Stimulated activated naive CD8-positive, alpha-beta T cell treated with anti-CD3 and anti-CD28 coated beads, Interleukin-15, Interleukin-2, amounts not matched to agents 100 ng/mL and 50 ng/mL, for 24 hours (primary cell): ENCODE measurements around the gene TCFL5.

Experiments used
- H3K27ac Mint-ChIP-seq: one replicate; pipeline ENCODE4 v1.8.0; 2021; ENCODE audit warnings: mild to moderate bottlenecking, mixed read lengths
- H3K27me3 Mint-ChIP-seq: one replicate; pipeline ENCODE4 v1.8.0; 2021; ENCODE audit warnings: mixed read lengths
- H3K36me3 Mint-ChIP-seq: one replicate; pipeline ENCODE4 v1.8.0; 2021; ENCODE audit warnings: low read depth, mixed read lengths
- H3K4me1 Mint-ChIP-seq: one replicate; pipeline ENCODE4 v1.8.0; 2021; ENCODE audit warnings: low read depth, mixed read lengths
- H3K4me3 Mint-ChIP-seq: one replicate; pipeline ENCODE4 v1.8.0; 2021; ENCODE audit warnings: mild to moderate bottlenecking, mixed read lengths
- H3K9me3 Mint-ChIP-seq: one replicate; pipeline ENCODE4 v1.8.0; 2021; ENCODE audit warnings: mixed read lengths

TCFL5 gene

DNA sequence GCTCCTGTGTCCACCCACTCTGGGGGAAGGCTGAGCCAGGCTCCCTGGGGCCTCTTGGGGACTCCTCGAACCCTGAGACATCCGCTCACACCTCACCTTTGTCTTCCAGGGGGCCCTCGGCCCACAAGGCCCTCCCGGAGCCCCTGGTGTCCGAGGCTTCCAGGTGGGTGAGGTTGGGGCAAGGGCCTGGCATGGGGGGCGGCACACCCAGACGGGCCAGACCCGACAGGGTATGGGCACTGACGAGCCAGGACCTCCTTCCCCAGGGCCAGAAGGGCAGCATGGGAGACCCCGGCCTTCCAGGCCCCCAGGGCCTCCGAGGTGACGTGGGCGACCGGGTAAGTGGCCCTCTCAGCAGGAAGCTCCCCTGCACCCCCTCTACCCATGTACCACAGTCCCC is 31.4 kb downstream of the TCFL5 start:
- no peaks in the 10 kb centered on the region for H3K9me3 Mint-ChIP-seq
- H3K4me3 Mint-ChIP-seq = no peak overlapping the region
- no peaks in the 10 kb centered on the region for H3K36me3 Mint-ChIP-seq
- peaks cover 8% of the 10 kb centered on the region for H3K4me1 Mint-ChIP-seq
- no peak overlapping the region for H3K27ac Mint-ChIP-seq
- no peaks in the 10 kb centered on the region for H3K27me3 Mint-ChIP-seq

DNA sequence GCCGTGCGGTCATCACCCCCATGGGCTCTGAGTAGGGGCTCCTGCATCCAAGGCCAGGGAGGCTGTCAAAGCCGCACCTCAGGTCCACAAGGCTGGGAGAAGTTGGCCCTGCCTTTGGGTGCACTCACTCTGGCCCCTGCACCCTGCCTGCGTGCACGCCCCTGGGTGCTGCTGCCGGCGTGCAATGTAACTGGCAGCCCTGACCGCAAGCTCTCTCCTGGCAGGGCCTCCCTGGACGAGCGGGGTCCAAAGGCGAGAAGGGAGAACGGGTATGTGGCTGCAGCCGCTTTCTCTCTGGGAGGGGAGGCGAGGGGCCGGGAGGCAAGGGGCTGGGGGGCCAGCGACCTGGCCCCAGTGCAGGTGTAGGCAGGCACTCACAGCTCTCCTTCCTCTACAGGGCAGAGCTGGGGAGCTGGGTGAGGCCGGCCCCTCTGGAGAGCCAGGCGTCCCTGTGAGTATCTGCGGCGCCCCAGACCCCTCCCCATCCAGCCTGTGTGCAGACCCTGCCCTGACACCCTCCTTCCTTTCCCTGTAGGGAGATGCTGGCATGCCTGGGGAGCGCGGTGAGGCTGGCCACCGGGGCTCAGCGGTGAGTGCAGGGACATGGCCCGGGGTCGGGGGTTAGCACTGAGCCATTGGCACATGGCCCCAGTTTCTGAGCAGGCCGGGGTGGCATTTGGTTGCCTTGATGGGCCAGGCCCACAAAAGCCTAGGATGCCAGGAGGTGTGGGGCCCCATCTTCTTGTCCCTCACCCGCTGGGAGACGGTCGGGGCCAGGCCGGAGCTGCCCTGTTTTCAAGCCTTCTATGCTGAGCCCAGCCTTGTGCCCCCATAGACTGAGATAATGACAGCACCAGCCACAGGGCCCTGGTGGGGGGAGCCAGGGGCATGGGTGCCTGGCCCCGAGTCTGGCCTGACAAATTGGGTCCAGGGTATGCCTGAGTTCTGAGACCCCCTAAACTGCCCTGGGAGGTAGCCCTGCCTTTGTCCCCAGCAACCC is 32.1 kb downstream of the TCFL5 start:
- no peaks in the 10 kb centered on the region for H3K27me3 Mint-ChIP-seq
- no peak overlapping the region for H3K4me3 Mint-ChIP-seq
- no peaks in the 10 kb centered on the region for H3K36me3 Mint-ChIP-seq
- H3K4me1 Mint-ChIP-seq = peaks cover 8% of the 10 kb centered on the region
- no peaks in the 10 kb centered on the region for H3K9me3 Mint-ChIP-seq
- H3K27ac Mint-ChIP-seq = no peak overlapping the region

GRCh38 chr20:62828511-62829230 is 33.0 kb downstream of the TCFL5 start:
- Mint-ChIP-seq H3K36me3 (no peaks in the 10 kb centered on the region), H3K9me3 (no peaks in the 10 kb centered on the region), H3K27me3 (no peaks in the 10 kb centered on the region), H3K4me3 (no peak overlapping the region), H3K4me1 (peaks cover 8% of the 10 kb centered on the region), H3K27ac (no peak overlapping the region)

DNA sequence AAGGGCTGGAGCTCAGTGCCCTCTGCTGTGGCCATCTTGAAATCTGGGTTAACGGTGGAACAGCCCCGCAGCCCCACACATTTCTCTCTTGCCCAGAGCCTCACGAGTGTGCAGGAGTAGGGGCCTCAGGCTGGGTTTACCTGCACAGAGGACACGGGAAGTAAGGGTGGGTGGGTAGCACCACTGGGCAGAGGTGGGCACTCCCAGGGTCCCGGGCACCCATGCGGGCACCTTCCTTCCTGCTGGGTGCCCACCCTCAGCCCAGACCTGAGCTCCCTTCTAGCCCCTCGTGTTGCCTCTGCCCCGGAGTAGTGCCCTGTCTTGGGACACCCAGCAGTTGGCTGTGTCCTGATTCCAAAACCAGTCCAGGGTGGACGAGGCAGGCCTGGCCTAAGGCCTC is 33.6 kb downstream of the TCFL5 start:
- H3K36me3 Mint-ChIP-seq = no peaks in the 10 kb centered on the region
- no peaks in the 10 kb centered on the region for H3K27me3 Mint-ChIP-seq
- H3K4me3 Mint-ChIP-seq = no peak overlapping the region
- no peak overlapping the region for H3K27ac Mint-ChIP-seq
- H3K4me1 Mint-ChIP-seq = peaks cover 9% of the 10 kb centered on the region
- H3K9me3 Mint-ChIP-seq = no peaks in the 10 kb centered on the region

GRCh38 chr20:62827311-62828038 is 34.1 kb downstream of the TCFL5 start:
- Mint-ChIP-seq H3K4me1 (peaks cover 7% of the 10 kb centered on the region), H3K27ac (no peak overlapping the region), H3K36me3 (no peaks in the 10 kb centered on the region)

GRCh38 chr20:62826646-62827310 is 34.8 kb downstream of the TCFL5 start:
- Mint-ChIP-seq H3K27me3 (no peaks in the 10 kb centered on the region), H3K9me3 (no peaks in the 10 kb centered on the region), H3K27ac (no peak overlapping the region), H3K4me3 (no peak overlapping the region), H3K4me1 (peaks cover 7% of the 10 kb centered on the region), H3K36me3 (no peaks in the 10 kb centered on the region)

More at GRCh38 chr20:62827311-62828038, 34.1 kb downstream of the TCFL5 start:
- Mint-ChIP-seq H3K4me3 (no peak overlapping the region), H3K9me3 (no peaks in the 10 kb centered on the region), H3K27me3 (no peaks in the 10 kb centered on the region)

- Mint-ChIP-seq H3K4me3 (no peak overlapping the region), H3K27me3 (no peaks in the 10 kb centered on the region), H3K27ac (no peak overlapping the region), H3K9me3 (no peaks in the 10 kb centered on the region), H3K36me3 (no peaks in the 10 kb centered on the region), H3K4me1 (peaks cover 4% of the 10 kb centered on the region)
These were observed 35.5 kb downstream of the TCFL5 start for GRCh38 chr20:62825986-62826645.

DNA sequence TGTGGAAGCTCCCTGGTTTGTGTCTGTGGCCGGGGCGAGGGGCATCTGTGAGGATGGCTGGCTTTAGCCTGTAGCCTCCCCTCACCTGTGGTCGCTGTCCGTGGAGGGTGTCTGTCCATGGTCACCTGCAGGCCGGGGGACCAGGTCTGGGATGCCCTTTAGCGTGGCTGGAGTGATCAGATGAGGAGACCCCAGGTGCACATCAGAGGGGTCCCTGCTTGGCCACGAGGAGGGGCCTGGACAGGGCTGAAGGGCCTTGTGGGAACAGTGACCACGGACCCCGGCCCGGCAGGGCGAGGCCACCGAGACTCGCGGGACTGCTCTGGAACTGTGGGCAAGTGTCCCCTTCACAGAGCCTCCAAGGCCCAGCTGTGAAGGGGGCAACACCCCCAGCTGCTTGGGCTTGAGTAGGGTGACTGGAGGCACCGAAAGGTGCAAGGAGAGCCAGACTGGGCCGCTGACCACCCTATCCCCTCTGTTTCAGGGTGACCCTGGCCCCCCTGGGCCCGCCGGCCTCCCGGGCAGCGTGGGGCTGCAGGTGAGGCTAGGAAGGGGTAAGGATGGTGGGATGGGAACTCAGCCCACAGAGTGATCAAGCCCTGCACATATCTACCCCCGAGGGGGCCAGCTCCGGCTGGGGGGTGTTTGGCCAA is 36.2 kb downstream of the TCFL5 start:
- Mint-ChIP-seq H3K4me3 (no peak overlapping the region), H3K27ac (no peak overlapping the region), H3K9me3 (no peaks in the 10 kb centered on the region), H3K27me3 (no peaks in the 10 kb centered on the region), H3K4me1 (peaks cover 4% of the 10 kb centered on the region), H3K36me3 (no peaks in the 10 kb centered on the region)

GRCh38 chr20:62824476-62825332 is 36.9 kb downstream of the TCFL5 start:
- peaks cover 4% of the 10 kb centered on the region for H3K4me1 Mint-ChIP-seq
- no peaks in the 10 kb centered on the region for H3K9me3 Mint-ChIP-seq
- no peaks in the 10 kb centered on the region for H3K36me3 Mint-ChIP-seq
- H3K27me3 Mint-ChIP-seq = no peaks in the 10 kb centered on the region
- peak overlapping the region; percentile 2 for H3K4me3 Mint-ChIP-seq
- no peak overlapping the region for H3K27ac Mint-ChIP-seq

DNA sequence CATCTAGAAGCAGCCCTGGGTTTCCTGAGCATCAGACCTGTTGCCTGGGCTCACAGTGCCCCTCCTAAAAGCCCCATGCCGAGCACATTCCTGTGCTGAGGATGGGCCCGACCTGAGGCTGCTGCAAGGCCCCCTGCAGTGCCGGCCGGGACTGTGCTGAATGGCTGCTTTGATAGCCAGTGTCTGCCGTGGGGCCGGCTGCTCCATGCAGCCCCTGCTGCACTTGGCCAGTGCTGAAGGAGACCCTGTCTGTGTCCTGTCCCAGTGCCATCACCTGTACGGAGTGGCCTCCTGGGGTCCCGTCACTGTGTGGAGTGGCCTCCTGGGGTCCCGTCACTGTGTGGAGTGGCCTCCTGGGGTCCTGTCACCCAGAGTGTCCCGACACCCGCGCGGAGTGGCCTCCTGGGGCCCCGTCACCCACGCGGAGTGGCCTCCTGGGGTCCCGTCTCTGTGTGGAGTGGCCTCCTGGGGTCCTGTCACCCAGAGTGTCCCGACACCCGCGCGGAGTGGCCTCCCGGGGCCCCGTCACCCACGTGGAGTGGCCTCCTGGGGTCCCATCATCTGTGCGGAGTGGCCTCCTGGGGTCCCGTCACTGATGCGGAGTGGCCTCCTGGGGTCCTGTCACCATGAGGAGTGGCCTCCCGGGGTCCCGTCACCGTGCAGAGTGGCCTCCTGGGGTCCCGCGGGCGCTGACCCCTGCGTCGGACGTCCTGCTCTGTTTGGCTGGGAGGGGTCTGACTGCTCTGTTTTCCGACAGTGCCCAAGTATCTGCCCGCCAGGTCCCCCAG is 37.7 kb downstream of the TCFL5 start:
- H3K27ac Mint-ChIP-seq = no peak overlapping the region
- H3K27me3 Mint-ChIP-seq = no peaks in the 10 kb centered on the region
- H3K9me3 Mint-ChIP-seq = no peaks in the 10 kb centered on the region
- H3K4me1 Mint-ChIP-seq = peaks cover 4% of the 10 kb centered on the region
- no peak overlapping the region for H3K4me3 Mint-ChIP-seq
- no peaks in the 10 kb centered on the region for H3K36me3 Mint-ChIP-seq

GRCh38 chr20:62822788-62823651 is 38.6 kb downstream of the TCFL5 start:
- H3K27me3 Mint-ChIP-seq = peaks cover 5% of the 10 kb centered on the region
- H3K9me3 Mint-ChIP-seq = no peaks in the 10 kb centered on the region
- peak overlapping the region; percentile 3 for H3K4me3 Mint-ChIP-seq
- H3K4me1 Mint-ChIP-seq = peaks cover 4% of the 10 kb centered on the region
- H3K36me3 Mint-ChIP-seq = no peaks in the 10 kb centered on the region
- no peak overlapping the region for H3K27ac Mint-ChIP-seq
